Keratinocyte (primary cell): ENCODE results near the gene RNLS. TPM values are rescaled to one million over a fixed set of nuclear protein-coding genes. Genes with fewer than 3 reads are reported as not detected.

Source experiments
- DNase-seq: peaks from one replicate; pipeline ENCODE4 v3.0.0-alpha.2; 2011; ENCODE audit warnings: low read depth, missing footprints, low spot score
- FAIRE-seq: peaks from 2 replicates; lab custom pipeline; 2011; peaks lifted over from hg19 to GRCh38; lab: Jason Lieb, UNC
- H2AFZ ChIP-seq: 2 replicates; pipeline ENCODE4 v1.6.0; 2012; ENCODE audit warnings: low read length, control low read depth, inconsistent platforms; ENCODE audit not compliant: control insufficient read depth
- H3K27ac ChIP-seq: 2 replicates; pipeline ENCODE4 v1.5.1; 2011; ENCODE audit warnings: low read length; ENCODE audit not compliant: control insufficient read depth, insufficient read depth
- H3K27me3 ChIP-seq: 3 replicates; pipeline ENCODE4 v1.6.0; 2011; ENCODE audit warnings: low read length; ENCODE audit not compliant: control insufficient read depth, insufficient read depth; ENCODE audit errors: extremely low read depth
- H3K36me3 ChIP-seq, 2 experiments: 2 replicates in 1 of 2; 3 replicates in 1 of 2; pipeline ENCODE4 v1.5.1; 2011; ENCODE audit warnings: low read length in 2 of 2, mild to moderate bottlenecking in 1 of 2; ENCODE audit not compliant: control insufficient read depth in 2 of 2, insufficient read depth in 2 of 2; ENCODE audit errors: extremely low read depth in 1 of 2
- H3K4me1 ChIP-seq: 3 replicates; pipeline ENCODE4 v1.5.1; 2011; ENCODE audit warnings: low read length; ENCODE audit not compliant: control insufficient read depth, insufficient read depth; ENCODE audit errors: extremely low read depth
- H3K4me2 ChIP-seq: 3 replicates; pipeline ENCODE4 v1.6.0; 2011; ENCODE audit warnings: low read depth, low read length; ENCODE audit not compliant: control insufficient read depth, insufficient read depth; ENCODE audit errors: extremely low read depth
- H3K4me3 ChIP-seq, 3 experiments: fragments of 200-600 bp in 1 of 3; sonication (generic) in 1 of 3; 2 replicates in 2 of 3; 3 replicates in 1 of 3; pipeline ENCODE4 v1.5.1; 2011 to 2016; ENCODE audit warnings: low read length in 3 of 3, mild to moderate bottlenecking in 3 of 3, control low read depth in 2 of 3, inconsistent platforms in 1 of 3, low read depth in 1 of 3, mixed read lengths in 1 of 3, mixed run types in 1 of 3, moderate library complexity in 1 of 3; ENCODE audit not compliant: control insufficient read depth in 2 of 3, insufficient read depth in 2 of 3; ENCODE audit errors: extremely low read depth in 1 of 3
- H3K79me2 ChIP-seq: 2 replicates; pipeline ENCODE4 v1.6.0; 2012; ENCODE audit warnings: low read length; ENCODE audit not compliant: control insufficient read depth, insufficient read depth
- H3K9ac ChIP-seq: 3 replicates; pipeline ENCODE4 v1.6.0; 2011; ENCODE audit warnings: low read length; ENCODE audit not compliant: control insufficient read depth, insufficient read depth; ENCODE audit errors: extremely low read depth
- H3K9me1 ChIP-seq: 3 replicates; pipeline ENCODE4 v1.6.0; 2011; ENCODE audit warnings: low read length; ENCODE audit not compliant: control insufficient read depth, insufficient read depth; ENCODE audit errors: extremely low read depth
- H3K9me3 ChIP-seq: 2 replicates; pipeline ENCODE4 v1.5.1; 2012; ENCODE audit warnings: low read depth, low read length; ENCODE audit not compliant: control insufficient read depth
- H4K20me1 ChIP-seq: 3 replicates; pipeline ENCODE4 v1.6.0; 2011; ENCODE audit warnings: low read length; ENCODE audit not compliant: control insufficient read depth, insufficient read depth; ENCODE audit errors: extremely low read depth
- CTCF ChIP-seq, 3 experiments: IDR thresholded peaks in 1 of 3; conservative IDR thresholded peaks in 1 of 3; optimal IDR thresholded peaks in 1 of 3; 2 replicates in 2 of 3; 3 replicates in 1 of 3; pipeline versions ENCODE3 to v1.5.1; 2011; ENCODE audit warnings: low read length in 3 of 3, mild to moderate bottlenecking in 3 of 3, moderate library complexity in 2 of 3, control low read depth in 1 of 3, inconsistent platforms in 1 of 3; ENCODE audit not compliant: insufficient read depth in 2 of 3; ENCODE audit errors: extremely low read depth in 1 of 3
- EZH2 ChIP-seq: IDR thresholded peaks from one replicate; pipeline ENCODE4 v1.6.1; 2012; ENCODE audit warnings: inconsistent platforms, mild to moderate bottlenecking, low read length, moderate library complexity
- dilution Hi-C: fragments of 300-500 bp; cut with MboI; formaldehyde crosslinking; loops from one replicate; pipeline ENCODE4 v1.7.0; 2020; ENCODE audit warnings: low sequenced_read_pairs; ENCODE audit not compliant: extremely low pct_ligation_motif_present
- polyA plus RNA-seq, 5 experiments: library from polyadenylated mRNA; depleted of rRNA in 3 of 5; stranded (reverse) in 3 of 5; stranded (forward) in 1 of 5; unstranded in 1 of 5; fragments of >200 nt; gene quantifications; 1 replicate in 1 of 5; 2 replicates in 3 of 5; 3 replicates in 1 of 5; pipeline versions ENCODE4 v1.2.1 to v1.2.3, GENCODE V29; 2011 to 2012; ENCODE audit warnings: missing spikeins in 2 of 5, low read depth in 1 of 5, low replicate concordance in 1 of 5

Gene RNLS
- polyA plus RNA-seq, 1 donor (not counting 4 experiments of a cell fraction or from before 2014, with no cell fraction given), result 6.8 TPM

GRCh38 chr10:88537322-88537721 is 45.8 kb downstream of the RNLS start:
- Histone ChIP-seq H4K20me1 (no peaks in the 10 kb centered on the region), H3K9me3 (no peaks in the 10 kb centered on the region), H3K9ac (no peak overlapping the region), H2AFZ (no peak overlapping the region), H3K4me1 (peaks cover 11% of the 10 kb centered on the region), H3K4me3 (no peak overlapping the region), H3K27me3 (no peaks in the 10 kb centered on the region), H3K9me1 (no peaks in the 10 kb centered on the region), H3K36me3 (no peaks in the 10 kb centered on the region), H3K4me2 (no peak overlapping the region), H3K79me2 (no peaks in the 10 kb centered on the region), H3K27ac (no peak overlapping the region)
- TF ChIP-seq EZH2 (no peak), CTCF (optimal IDR thresholded peaks at IDR 0.05 in 1 of 3, IDR thresholded peaks at IDR 0.05 in 1 of 3, conservative IDR thresholded peaks at IDR 0.05 in 1 of 3; ENCODE audit: extremely low read depth in 1 of 3, insufficient read depth in 2 of 3, low read length in 3 of 3) (no peak)
- FAIRE-seq (no peak), DNase-seq (no peak)
- dilution Hi-C loops, result no loop called here

- no peak overlapping the region for H3K27ac ChIP-seq
- peaks cover 8% of the 10 kb centered on the region for H3K4me1 ChIP-seq
- no peak overlapping the region for H2AFZ ChIP-seq
- no peaks in the 10 kb centered on the region for H4K20me1 ChIP-seq
- FAIRE-seq, result no peak
- H3K9me3 ChIP-seq, result no peaks in the 10 kb centered on the region
- no peak for DNase-seq
- H3K4me2 ChIP-seq, result no peak overlapping the region
- H3K9me1 ChIP-seq, result no peaks in the 10 kb centered on the region
- no peaks in the 10 kb centered on the region for H3K27me3 ChIP-seq
- H3K4me3 ChIP-seq, result no peak overlapping the region
- no peaks in the 10 kb centered on the region for H3K79me2 ChIP-seq
- no peaks in the 10 kb centered on the region for H3K36me3 ChIP-seq
- dilution Hi-C loops, result no loop called here
- no peak overlapping the region for H3K9ac ChIP-seq
- no peak for TF ChIP-seq CTCF (optimal IDR thresholded peaks at IDR 0.05 in 1 of 3, IDR thresholded peaks at IDR 0.05 in 1 of 3, conservative IDR thresholded peaks at IDR 0.05 in 1 of 3; ENCODE audit: extremely low read depth in 1 of 3, insufficient read depth in 2 of 3, low read length in 3 of 3)
- no peak for TF ChIP-seq EZH2
These were observed 46.7 kb downstream of the RNLS start for GRCh38 chr10:88536437-88536836.
